K562 (cell line): ENCODE data around the gene PIBF1.

Source experiments
- ARID3A ChIP-seq: IDR thresholded peaks from 2 replicates; pipeline ENCODE4 v1.6.1; 2012; ENCODE audit warnings: low read depth, low read length, improper control_type of control experiment, borderline replicate concordance
- EP400 ChIP-seq: fragments of 450-650 bp; IDR thresholded peaks from 2 replicates; pipeline ENCODE4 v1.6.1; 2017; ENCODE audit warnings: antibody characterized with exemption, mild to moderate bottlenecking, moderate library complexity
- HNRNPLL ChIP-seq: fragments of 200-400 bp; formaldehyde crosslinking; IDR thresholded peaks from 2 replicates; pipeline ENCODE4 v1.6.1; 2017; ENCODE audit warnings: low read length, low read depth, mild to moderate bottlenecking; ENCODE audit not compliant: poor library complexity, severe bottlenecking
- NR1H2 ChIP-seq: sonication (generic); formaldehyde crosslinking; IDR thresholded peaks from 2 replicates; pipeline ENCODE4 v1.4.0; 2020; ENCODE audit warnings: mild to moderate bottlenecking, missing genetic modification reagents
- PRDM10 ChIP-seq: fragments of 450-650 bp; IDR thresholded peaks from 2 replicates; pipeline ENCODE4 v1.6.1; 2018; ENCODE audit not compliant: partially characterized antibody
- PREB ChIP-seq: sonication (generic); formaldehyde crosslinking; IDR thresholded peaks from 2 replicates; pipeline ENCODE4 v1.8.1; 2023; ENCODE audit warnings: mild to moderate bottlenecking, missing genetic modification reagents
- SIN3A ChIP-seq, 2 experiments: fragments of 150-350 bp in 1 of 2; IDR thresholded peaks; 2 replicates each; pipeline ENCODE4 v1.6.1; 2011 to 2016; ENCODE audit warnings: borderline replicate concordance in 2 of 2, low read depth in 2 of 2, low read length in 2 of 2, mild to moderate bottlenecking in 2 of 2, moderate library complexity in 2 of 2; ENCODE audit not compliant: control insufficient read depth in 1 of 2
- TBL1XR1 ChIP-seq, 2 experiments: IDR thresholded peaks; 2 replicates each; pipeline ENCODE4 v1.6.1; 2012; ENCODE audit warnings: improper control_type of control experiment in 2 of 2, low read length in 2 of 2, mild to moderate bottlenecking in 1 of 2
- XRCC5 ChIP-seq: fragments of 200-400 bp; formaldehyde crosslinking; IDR thresholded peaks from 2 replicates; pipeline ENCODE4 v1.6.1; 2017; ENCODE audit warnings: low read depth, mild to moderate bottlenecking, low read length
- TF ChIP-seq, protein P1 (sequence below), 3 experiments: IDR thresholded peaks in 2 of 3; conservative IDR thresholded peaks in 1 of 3; 2 replicates each; pipeline ENCODE4 v1.5.1; 2011 to 2012; ENCODE audit warnings: low read length in 3 of 3, mild to moderate bottlenecking in 3 of 3, control low read depth in 2 of 3, improper control_type of control experiment in 1 of 3, inconsistent platforms in 1 of 3, low read depth in 1 of 3, mixed read lengths in 1 of 3, moderate library complexity in 1 of 3; ENCODE audit not compliant: insufficient read depth in 2 of 3

DNA sequence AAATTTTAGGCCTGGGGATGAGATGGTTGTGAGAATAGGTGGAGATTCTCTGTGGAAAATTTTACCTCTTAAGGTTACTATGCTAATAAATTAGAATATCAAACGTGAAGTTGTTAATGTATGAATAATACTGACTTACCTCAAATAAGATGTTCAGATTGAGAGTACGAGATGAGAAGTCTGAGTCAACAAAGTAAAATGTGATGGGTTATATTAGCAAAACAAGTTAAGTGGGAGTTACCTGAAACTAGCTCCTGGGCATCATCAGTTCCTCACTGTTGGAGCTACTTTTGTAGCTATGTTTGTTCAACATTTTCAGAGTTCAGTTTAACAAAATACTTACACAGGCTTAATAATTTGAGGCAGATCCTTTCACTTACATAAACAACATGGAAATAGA, 108.6 kb downstream of the PIBF1 start:
- no peak for TF ChIP-seq PREB (CRISPR knock-in tag)
- TF ChIP-seq SIN3A (IDR thresholded peaks at IDR 0.05; ENCODE audit: borderline replicate concordance in 2 of 2, control insufficient read depth in 1 of 2, low read depth in 2 of 2, low read length in 2 of 2) = no peak
- TF ChIP-seq EP400 = no peak
- TF ChIP-seq, protein P1, sequence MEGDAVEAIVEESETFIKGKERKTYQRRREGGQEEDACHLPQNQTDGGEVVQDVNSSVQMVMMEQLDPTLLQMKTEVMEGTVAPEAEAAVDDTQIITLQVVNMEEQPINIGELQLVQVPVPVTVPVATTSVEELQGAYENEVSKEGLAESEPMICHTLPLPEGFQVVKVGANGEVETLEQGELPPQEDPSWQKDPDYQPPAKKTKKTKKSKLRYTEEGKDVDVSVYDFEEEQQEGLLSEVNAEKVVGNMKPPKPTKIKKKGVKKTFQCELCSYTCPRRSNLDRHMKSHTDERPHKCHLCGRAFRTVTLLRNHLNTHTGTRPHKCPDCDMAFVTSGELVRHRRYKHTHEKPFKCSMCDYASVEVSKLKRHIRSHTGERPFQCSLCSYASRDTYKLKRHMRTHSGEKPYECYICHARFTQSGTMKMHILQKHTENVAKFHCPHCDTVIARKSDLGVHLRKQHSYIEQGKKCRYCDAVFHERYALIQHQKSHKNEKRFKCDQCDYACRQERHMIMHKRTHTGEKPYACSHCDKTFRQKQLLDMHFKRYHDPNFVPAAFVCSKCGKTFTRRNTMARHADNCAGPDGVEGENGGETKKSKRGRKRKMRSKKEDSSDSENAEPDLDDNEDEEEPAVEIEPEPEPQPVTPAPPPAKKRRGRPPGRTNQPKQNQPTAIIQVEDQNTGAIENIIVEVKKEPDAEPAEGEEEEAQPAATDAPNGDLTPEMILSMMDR (IDR thresholded peaks at IDR 0.05 in 2 of 3, conservative IDR thresholded peaks at IDR 0.05 in 1 of 3; ENCODE audit: insufficient read depth in 2 of 3, low read depth in 1 of 3, low read length in 3 of 3) = no peak
- no peak for TF ChIP-seq PRDM10
- no peak for TF ChIP-seq HNRNPLL
- TF ChIP-seq XRCC5 = no peak
- no peak for TF ChIP-seq ARID3A
- TF ChIP-seq NR1H2 (CRISPR knock-in tag) = no peak
- TF ChIP-seq TBL1XR1 (IDR thresholded peaks at IDR 0.05; ENCODE audit: low read length in 2 of 2) = no peak
